ENCODE results near the gene CHKA.

Gene CHKA

DNA sequence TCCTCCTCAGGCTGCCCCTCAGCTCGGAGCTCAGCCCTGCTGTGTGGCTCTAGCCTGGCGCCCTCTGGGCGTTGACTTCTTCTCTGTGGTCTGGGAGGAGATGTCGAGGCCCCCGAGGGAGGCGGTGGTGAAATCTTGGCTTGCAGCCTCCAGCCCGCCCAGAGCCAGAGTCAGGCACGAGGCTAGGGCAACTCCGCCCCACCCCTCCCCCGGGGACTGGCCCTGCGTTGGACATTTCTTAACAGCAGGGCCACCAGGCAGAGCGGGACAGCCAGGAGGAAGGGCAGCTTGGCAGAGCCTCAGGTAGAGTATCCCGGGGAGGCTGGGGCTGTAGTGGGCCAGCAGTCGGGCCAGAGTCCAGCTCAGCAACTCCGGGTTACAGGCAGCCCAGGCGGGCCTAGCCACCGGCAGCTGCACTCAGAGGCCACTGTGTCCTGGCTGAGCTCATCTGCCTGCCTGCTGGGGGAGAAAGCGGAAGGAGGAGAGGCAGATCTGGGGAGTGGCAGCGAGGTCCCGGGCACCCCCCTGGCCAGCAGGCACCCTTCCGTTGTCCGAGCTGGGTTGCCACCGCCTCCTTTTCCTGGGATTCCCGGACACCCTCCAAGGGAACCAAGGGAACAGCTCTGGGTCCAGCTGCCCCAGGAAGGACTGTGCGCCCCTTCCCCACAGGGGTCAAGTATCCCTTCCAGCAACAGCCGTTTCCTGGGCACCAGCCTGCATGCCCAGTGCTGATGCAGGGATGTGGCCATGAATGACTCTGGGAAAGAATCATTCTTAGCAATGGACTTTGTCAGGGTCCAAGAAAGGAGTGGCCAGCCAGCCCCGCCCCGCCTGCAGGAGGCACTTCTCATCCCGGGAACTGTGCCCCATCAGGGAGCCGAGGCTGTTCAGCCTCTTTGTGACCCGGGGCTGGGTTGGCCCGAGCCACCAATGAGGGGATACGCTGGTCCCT is 110.8 kb downstream of the CHKA start, which contains the start of gene ALDH3B1:
ALDH3B1 (plus strand) TSS at position 238 of the 952 bp plus-strand sequence. CDS start 4,971 bp downstream, outside the sequence.
- H3K9ac ChIP-seq (ENCODE audit: low read depth in 1 of 2, low read length in 2 of 2): peak within 1 kb of the TSS; percentile 76 to 80
- peaks cover 45 to 53% of the 10 kb centered on the region in 2 donors for H3K4me1 ChIP-seq (ENCODE audit: control insufficient read depth in 2 of 2, insufficient read depth in 2 of 2, low read length in 2 of 2)
- no peaks in the 10 kb centered on the region for H3K27me3 ChIP-seq (ENCODE audit: control insufficient read depth in 2 of 2, insufficient read depth in 2 of 2, low read length in 2 of 2)
- no peaks in the 10 kb centered on the region for H3K36me3 ChIP-seq (ENCODE audit: control insufficient read depth in 2 of 2, insufficient read depth in 2 of 2, low read length in 2 of 2)
- peak within 1 kb of the TSS; percentile 94 to 97 for H3K27ac ChIP-seq (ENCODE audit: low read depth in 2 of 2, low read length in 2 of 2)
- no peaks in the 10 kb centered on the region for H3K9me3 ChIP-seq (ENCODE audit: control insufficient read depth in 2 of 2, low read length in 2 of 2)
- peak within 1 kb of the TSS; percentile 51 to 66 for H3K4me3 ChIP-seq (ENCODE audit: low read length in 2 of 2)

DNA sequence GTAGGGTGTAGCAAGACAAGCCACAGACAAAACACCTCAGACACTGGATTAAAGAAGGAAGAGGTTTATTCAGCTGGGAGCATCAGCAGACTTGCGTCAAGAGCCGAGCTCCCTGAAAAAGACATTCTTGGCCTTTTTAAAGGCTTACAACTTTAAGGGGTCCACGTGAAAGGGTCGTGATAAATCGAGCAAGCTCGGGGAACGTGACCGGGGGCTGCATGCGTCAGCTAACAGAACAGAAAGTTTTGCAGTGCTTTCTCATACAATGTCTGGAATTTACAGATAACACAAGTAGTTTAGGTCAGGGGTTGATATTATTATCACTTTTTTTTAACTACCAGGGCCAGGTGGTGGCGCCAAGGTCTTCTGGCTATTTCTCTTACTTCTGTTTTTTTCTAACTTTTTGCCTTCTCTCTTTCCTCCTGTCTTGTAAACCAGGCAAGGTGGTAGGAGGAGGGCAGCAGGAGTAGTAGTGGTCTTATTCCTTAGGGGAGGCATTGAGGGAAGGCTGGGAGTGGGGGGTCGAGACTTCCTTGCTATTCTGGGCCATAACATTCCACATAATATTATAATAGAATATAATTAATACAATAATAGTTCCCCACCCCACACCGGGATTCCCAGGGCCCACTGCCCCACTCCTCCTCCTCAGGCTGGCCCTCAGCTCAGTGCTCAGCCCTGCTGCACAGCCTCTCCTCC is 111.6 kb downstream of the CHKA start:
- H3K4me1 ChIP-seq (ENCODE audit: control insufficient read depth in 2 of 2, insufficient read depth in 2 of 2, low read length in 2 of 2): peaks cover 40 to 48% of the 10 kb centered on the region in 2 donors
- H3K36me3 ChIP-seq (ENCODE audit: control insufficient read depth in 2 of 2, insufficient read depth in 2 of 2, low read length in 2 of 2): no peaks in the 10 kb centered on the region
- no peaks in the 10 kb centered on the region for H3K27me3 ChIP-seq (ENCODE audit: control insufficient read depth in 2 of 2, insufficient read depth in 2 of 2, low read length in 2 of 2)
- peak overlapping the region; percentile 76 to 80 for H3K9ac ChIP-seq (ENCODE audit: low read depth in 1 of 2, low read length in 2 of 2)
- H3K9me3 ChIP-seq (ENCODE audit: control insufficient read depth in 2 of 2, low read length in 2 of 2): no peaks in the 10 kb centered on the region
- H3K27ac ChIP-seq (ENCODE audit: low read depth in 2 of 2, low read length in 2 of 2): peak overlapping the region; percentile 94 to 97
- peak overlapping the region; percentile 51 to 66 for H3K4me3 ChIP-seq (ENCODE audit: low read length in 2 of 2)

DNA sequence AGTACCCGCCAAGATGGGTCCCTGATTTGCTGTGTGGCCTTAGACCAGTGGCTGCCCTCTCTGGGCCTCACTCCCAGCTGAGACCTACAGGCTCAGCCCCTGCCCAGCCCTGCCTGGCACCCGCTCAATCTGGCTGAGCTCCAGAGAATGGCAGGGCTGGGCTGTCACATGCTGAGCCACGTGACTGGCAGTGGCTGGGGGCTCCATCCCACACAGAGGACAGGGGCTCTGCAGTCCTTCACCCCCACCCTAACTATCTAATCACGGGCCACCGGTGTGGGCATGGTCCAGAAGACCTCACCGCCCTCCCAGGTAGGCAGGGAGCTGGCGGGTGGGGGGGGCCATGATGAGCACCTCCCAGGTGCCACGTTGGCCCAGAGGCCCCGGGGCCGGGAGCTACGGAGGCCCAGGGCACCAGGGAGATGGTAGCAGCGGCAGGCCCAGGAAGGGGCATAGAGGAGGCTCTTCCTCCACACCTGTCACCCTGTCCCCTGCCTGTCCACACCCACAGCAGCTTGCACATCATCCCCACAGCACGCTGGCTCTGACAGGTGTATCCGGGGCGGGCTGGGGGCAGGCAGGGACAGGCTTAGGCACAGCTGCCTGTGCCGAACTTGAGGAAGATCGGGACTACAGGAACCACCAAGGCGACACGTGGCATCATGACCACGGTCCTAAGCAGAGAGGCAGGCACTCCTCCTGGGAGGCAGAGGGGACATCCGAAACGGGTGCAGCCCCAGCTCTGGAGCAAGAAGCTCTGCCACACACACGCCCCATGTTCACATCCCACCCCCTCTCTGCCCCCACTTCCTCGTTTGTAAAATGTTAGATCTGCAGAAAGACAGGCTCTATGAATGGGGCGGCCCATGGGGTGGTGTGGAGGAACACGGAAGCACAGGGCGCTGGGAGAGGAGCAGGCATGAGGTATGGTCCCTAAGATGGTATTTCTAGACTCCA is 112.5 kb downstream of the CHKA start:
- peak overlapping the region; percentile 38 to 42 for H3K4me3 ChIP-seq (ENCODE audit: low read length in 2 of 2)
- peaks cover 36 to 44% of the 10 kb centered on the region in 2 donors for H3K4me1 ChIP-seq (ENCODE audit: control insufficient read depth in 2 of 2, insufficient read depth in 2 of 2, low read length in 2 of 2)
- no peaks in the 10 kb centered on the region for H3K36me3 ChIP-seq (ENCODE audit: control insufficient read depth in 2 of 2, insufficient read depth in 2 of 2, low read length in 2 of 2)
- H3K27ac ChIP-seq (ENCODE audit: low read depth in 2 of 2, low read length in 2 of 2): peak overlapping the region; percentile 94 to 97
- no peaks in the 10 kb centered on the region for H3K27me3 ChIP-seq (ENCODE audit: control insufficient read depth in 2 of 2, insufficient read depth in 2 of 2, low read length in 2 of 2)
- H3K9ac ChIP-seq (ENCODE audit: low read depth in 1 of 2, low read length in 2 of 2): peak overlapping the region; percentile 41 to 65
- no peaks in the 10 kb centered on the region for H3K9me3 ChIP-seq (ENCODE audit: control insufficient read depth in 2 of 2, low read length in 2 of 2)

DNA sequence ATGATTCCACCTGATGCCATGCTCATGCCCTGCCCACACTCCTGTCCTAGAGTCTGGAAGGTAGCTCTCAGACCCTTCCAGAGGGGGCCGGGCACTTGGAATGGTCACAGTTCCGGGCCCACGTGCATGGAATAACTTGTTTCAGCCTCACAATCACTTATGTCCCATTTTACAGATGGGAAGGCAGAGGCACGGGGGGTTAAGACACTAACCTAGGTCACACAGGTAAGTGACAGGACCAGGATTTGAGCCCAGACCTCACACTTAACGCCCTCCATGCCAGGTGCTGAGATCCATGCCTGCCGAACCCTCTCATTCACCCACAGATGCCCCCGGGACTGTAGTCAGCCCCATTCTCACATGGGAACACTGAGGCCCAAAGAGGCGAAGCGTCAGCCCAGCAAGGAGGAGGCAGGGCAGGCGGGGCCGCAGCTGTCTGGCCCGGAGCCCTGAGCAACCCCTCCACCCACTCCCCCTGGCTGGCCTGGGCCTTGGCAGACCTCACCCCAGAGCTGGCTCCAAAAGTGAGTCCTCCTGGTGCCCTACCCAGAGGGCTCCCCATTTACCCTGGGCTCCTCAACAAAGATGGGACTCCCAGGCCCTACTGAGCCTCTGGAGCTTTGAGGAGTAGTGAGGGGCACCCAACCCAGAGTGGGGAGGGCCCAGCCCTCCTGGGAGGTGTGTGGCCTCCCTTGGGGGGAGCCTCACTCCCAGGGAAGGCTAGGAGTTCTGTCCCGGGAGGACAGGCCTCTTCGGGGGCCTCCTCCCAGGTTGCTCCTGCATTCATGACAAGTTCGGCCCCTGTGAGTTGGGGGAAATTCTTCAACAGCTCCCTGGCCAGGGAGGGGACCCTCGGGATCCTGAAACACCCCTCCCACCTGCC is 113.4 kb downstream of the CHKA start:
- peaks cover 38 to 45% of the 10 kb centered on the region in 2 donors for H3K4me1 ChIP-seq (ENCODE audit: control insufficient read depth in 2 of 2, insufficient read depth in 2 of 2, low read length in 2 of 2)
- H3K9ac ChIP-seq (ENCODE audit: low read depth in 1 of 2, low read length in 2 of 2): peak overlapping the region in 1 of 2 donors; percentile 65
- H3K27me3 ChIP-seq (ENCODE audit: control insufficient read depth in 2 of 2, insufficient read depth in 2 of 2, low read length in 2 of 2): no peaks in the 10 kb centered on the region
- no peak overlapping the region for H3K4me3 ChIP-seq (ENCODE audit: low read length in 2 of 2)
- no peaks in the 10 kb centered on the region for H3K9me3 ChIP-seq (ENCODE audit: control insufficient read depth in 2 of 2, low read length in 2 of 2)
- H3K27ac ChIP-seq (ENCODE audit: low read depth in 2 of 2, low read length in 2 of 2): peak overlapping the region; percentile 94 to 97
- no peaks in the 10 kb centered on the region for H3K36me3 ChIP-seq (ENCODE audit: control insufficient read depth in 2 of 2, insufficient read depth in 2 of 2, low read length in 2 of 2)

GRCh38 chr11:68006606-68007166 is 114.5 kb downstream of the CHKA start:
- no peaks in the 10 kb centered on the region for H3K9me3 ChIP-seq (ENCODE audit: control insufficient read depth in 2 of 2, low read length in 2 of 2)
- H3K4me3 ChIP-seq (ENCODE audit: low read length in 2 of 2): no peak overlapping the region
- no peak overlapping the region for H3K27ac ChIP-seq (ENCODE audit: low read depth in 2 of 2, low read length in 2 of 2)
- H3K4me1 ChIP-seq (ENCODE audit: control insufficient read depth in 2 of 2, insufficient read depth in 2 of 2, low read length in 2 of 2): peaks cover 38 to 50% of the 10 kb centered on the region in 2 donors
- no peaks in the 10 kb centered on the region for H3K27me3 ChIP-seq (ENCODE audit: control insufficient read depth in 2 of 2, insufficient read depth in 2 of 2, low read length in 2 of 2)
- peaks cover 0 to 3% of the 10 kb centered on the region in 2 donors for H3K36me3 ChIP-seq (ENCODE audit: control insufficient read depth in 2 of 2, insufficient read depth in 2 of 2, low read length in 2 of 2)
- no peak overlapping the region for H3K9ac ChIP-seq (ENCODE audit: low read depth in 1 of 2, low read length in 2 of 2)

- peaks cover 0 to 3% of the 10 kb centered on the region in 2 donors for H3K36me3 ChIP-seq (ENCODE audit: control insufficient read depth in 2 of 2, insufficient read depth in 2 of 2, low read length in 2 of 2)
- H3K4me3 ChIP-seq (ENCODE audit: low read length in 2 of 2): peak overlapping the region in 1 of 2 donors; percentile 68
- peaks cover 24 to 34% of the 10 kb centered on the region in 2 donors for H3K4me1 ChIP-seq (ENCODE audit: control insufficient read depth in 2 of 2, insufficient read depth in 2 of 2, low read length in 2 of 2)
- H3K27me3 ChIP-seq (ENCODE audit: control insufficient read depth in 2 of 2, insufficient read depth in 2 of 2, low read length in 2 of 2): no peaks in the 10 kb centered on the region
- peak overlapping the region in 1 of 2 donors; percentile 71 for H3K27ac ChIP-seq (ENCODE audit: low read depth in 2 of 2, low read length in 2 of 2)
- no peaks in the 10 kb centered on the region for H3K9me3 ChIP-seq (ENCODE audit: control insufficient read depth in 2 of 2, low read length in 2 of 2)
- no peak overlapping the region for H3K9ac ChIP-seq (ENCODE audit: low read depth in 1 of 2, low read length in 2 of 2)
These were observed 116.4 kb downstream of the CHKA start for GRCh38 chr11:68004551-68005335.

- Histone ChIP-seq H3K9me3 (ENCODE audit: control insufficient read depth in 2 of 2, low read length in 2 of 2) (no peaks in the 10 kb centered on the region), H3K9ac (ENCODE audit: low read depth in 1 of 2, low read length in 2 of 2) (peak within 1 kb of the TSS; percentile 50 to 60), H3K4me3 (ENCODE audit: low read length in 2 of 2) (peak within 1 kb of the TSS; percentile 60 to 68), H3K27ac (ENCODE audit: low read depth in 2 of 2, low read length in 2 of 2) (peak within 1 kb of the TSS; percentile 53 to 71), H3K4me1 (ENCODE audit: control insufficient read depth in 2 of 2, insufficient read depth in 2 of 2, low read length in 2 of 2) (peaks cover 17 to 26% of the 10 kb centered on the region in 2 donors), H3K27me3 (ENCODE audit: control insufficient read depth in 2 of 2, insufficient read depth in 2 of 2, low read length in 2 of 2) (no peaks in the 10 kb centered on the region), H3K36me3 (ENCODE audit: control insufficient read depth in 2 of 2, insufficient read depth in 2 of 2, low read length in 2 of 2) (peaks cover 3 to 4% of the 10 kb centered on the region in 2 donors)
These were observed 117.2 kb downstream of the CHKA start, which contains the start of gene UNC93B1 for GRCh38 chr11:68003846-68004550. UNC93B1 (minus strand) TSS chr11:68004097; CDS start chr11:68004043, 54 bp downstream.
